Muscle layer of colon (tissue), 2 donors: ENCODE results near the gene VIL1.
A peak's percentile ranks its signal among the peaks of the same experiment; 100 is the strongest.

Experiments used
- H3K27ac ChIP-seq: one replicate; pipeline ENCODE4 v1.7.0; 2013; ENCODE audit warnings: low read depth, mild to moderate bottlenecking, low read length, moderate library complexity
- H3K27me3 ChIP-seq, 2 donors: one replicate each; pipeline ENCODE4 v1.7.0; 2013; ENCODE audit warnings: low read length in 2 of 2, mild to moderate bottlenecking in 2 of 2; ENCODE audit not compliant: insufficient read depth in 2 of 2, control insufficient read depth in 1 of 2
- H3K36me3 ChIP-seq: one replicate; pipeline ENCODE4 v1.7.0; 2013; ENCODE audit warnings: mild to moderate bottlenecking, low read length; ENCODE audit not compliant: insufficient read depth
- H3K4me1 ChIP-seq: one replicate; pipeline ENCODE4 v1.7.0; 2013; ENCODE audit warnings: mild to moderate bottlenecking, low read length; ENCODE audit not compliant: insufficient read depth
- H3K4me3 ChIP-seq, 2 donors: one replicate each; pipeline ENCODE4 v1.7.0; 2013; ENCODE audit warnings: low read length in 2 of 2, low read depth in 1 of 2, mild to moderate bottlenecking in 1 of 2, moderate library complexity in 1 of 2
- H3K9ac ChIP-seq: one replicate; pipeline ENCODE4 v1.7.0; 2013; ENCODE audit warnings: low read length
- H3K9me3 ChIP-seq: one replicate; pipeline ENCODE4 v1.7.0; 2013; ENCODE audit warnings: mild to moderate bottlenecking, low read length
- donor health status: abdominal sarcoma.
- donor health status: Adenocarcinoma of cecum.

The VIL1 gene

GRCh38 chr2:218418717-218419458 is at the start of gene VIL1:
Gene VIL1, plus strand, starts transcription at chr2:218419123. Its CDS starts 4,656 bp downstream, at chr2:218423779.
- H3K4me3 ChIP-seq = no peak within 1 kb of the TSS
- H3K9me3 ChIP-seq = no peaks in the 10 kb centered on the region
- H3K36me3 ChIP-seq = no peaks in the 10 kb centered on the region
- no peaks in the 10 kb centered on the region for H3K4me1 ChIP-seq
- no peak within 1 kb of the TSS for H3K27ac ChIP-seq
- H3K9ac ChIP-seq = no peak within 1 kb of the TSS
- H3K27me3 ChIP-seq = no peaks in the 10 kb centered on the region

DNA sequence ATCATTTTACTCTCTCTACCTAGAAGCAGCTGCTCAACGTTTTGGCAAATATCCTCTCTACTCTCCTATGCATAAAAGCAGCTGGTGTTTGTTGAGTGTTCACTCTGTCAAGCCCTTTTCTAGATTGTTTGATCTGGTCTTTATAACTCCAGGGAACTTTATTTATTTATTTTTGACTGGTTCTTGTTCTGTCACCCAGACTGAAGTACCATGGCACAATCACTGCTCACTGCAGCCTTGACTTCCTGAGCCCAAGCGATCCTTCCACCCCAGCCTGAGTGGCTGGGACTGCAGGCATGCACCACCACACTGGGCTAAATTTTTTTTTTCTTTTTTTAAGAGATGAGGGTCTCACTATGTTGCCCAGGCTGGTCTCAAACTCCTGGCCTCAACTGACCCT is 49.6 kb upstream of the VIL1 start:
- Histone ChIP-seq H3K4me3 (peak overlapping the region in 1 of 2 donors; percentile 38), H3K27me3 (no peaks in the 10 kb centered on the region), H3K36me3 (no peaks in the 10 kb centered on the region), H3K9ac (no peak overlapping the region), H3K9me3 (no peaks in the 10 kb centered on the region), H3K27ac (peak overlapping the region; percentile 62), H3K4me1 (peaks cover 18% of the 10 kb centered on the region)

DNA sequence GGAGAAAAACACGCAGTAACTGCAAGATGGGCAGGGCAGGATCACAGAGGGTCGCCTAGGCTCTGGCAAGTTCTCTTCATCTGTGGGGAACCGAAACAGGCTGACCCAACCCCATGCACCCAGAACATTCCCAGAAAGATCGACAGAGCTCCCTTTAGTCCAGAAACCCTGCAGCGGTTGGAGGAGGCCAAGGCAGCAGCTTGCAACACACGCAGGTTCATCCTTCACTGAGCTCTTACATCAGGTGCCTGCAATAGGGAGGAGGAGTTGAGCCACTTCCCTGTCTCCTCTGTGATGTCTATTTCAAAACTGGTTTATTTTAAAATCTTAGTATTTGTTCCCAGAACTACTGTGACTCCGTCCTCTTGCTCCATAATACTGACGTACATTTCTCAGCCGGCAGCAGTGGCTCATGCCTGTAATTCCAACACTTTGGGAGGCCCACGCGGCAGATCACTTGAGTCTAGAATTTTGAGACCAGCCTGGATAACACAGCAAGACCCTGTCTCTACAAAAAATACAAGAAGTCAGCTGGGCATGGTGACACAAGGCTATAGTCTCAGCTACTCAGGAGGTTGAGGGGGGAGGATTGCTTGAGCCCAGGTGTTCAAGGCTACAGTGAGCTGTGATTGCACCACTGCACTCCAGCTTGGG is 48.4 kb upstream of the VIL1 start:
- no peak overlapping the region for H3K27ac ChIP-seq
- H3K27me3 ChIP-seq = no peaks in the 10 kb centered on the region
- no peaks in the 10 kb centered on the region for H3K36me3 ChIP-seq
- H3K9ac ChIP-seq = no peak overlapping the region
- peaks cover 18% of the 10 kb centered on the region for H3K4me1 ChIP-seq
- H3K4me3 ChIP-seq = no peak overlapping the region
- H3K9me3 ChIP-seq = no peaks in the 10 kb centered on the region

DNA sequence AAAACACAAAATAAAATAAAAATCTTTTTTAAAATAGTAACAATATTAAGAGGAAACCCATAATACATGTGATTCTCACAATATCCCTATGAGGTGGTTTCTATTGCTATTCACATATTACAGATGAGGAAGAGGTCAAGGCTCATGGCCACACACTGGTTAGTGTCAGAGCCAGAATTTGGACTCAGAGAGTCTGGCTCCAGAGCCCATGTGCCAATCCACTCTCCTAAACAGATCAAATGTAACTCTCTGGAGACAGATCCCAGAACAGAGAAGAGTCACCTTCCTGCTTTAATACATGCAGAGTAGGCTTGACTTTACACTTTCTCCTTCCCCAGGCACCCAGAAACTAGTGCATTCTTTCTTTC is 47.0 kb upstream of the VIL1 start:
- Histone ChIP-seq H3K4me3 (no peak overlapping the region), H3K27ac (no peak overlapping the region), H3K4me1 (peaks cover 18% of the 10 kb centered on the region), H3K9me3 (no peaks in the 10 kb centered on the region), H3K36me3 (no peaks in the 10 kb centered on the region), H3K9ac (no peak overlapping the region), H3K27me3 (no peaks in the 10 kb centered on the region)

DNA sequence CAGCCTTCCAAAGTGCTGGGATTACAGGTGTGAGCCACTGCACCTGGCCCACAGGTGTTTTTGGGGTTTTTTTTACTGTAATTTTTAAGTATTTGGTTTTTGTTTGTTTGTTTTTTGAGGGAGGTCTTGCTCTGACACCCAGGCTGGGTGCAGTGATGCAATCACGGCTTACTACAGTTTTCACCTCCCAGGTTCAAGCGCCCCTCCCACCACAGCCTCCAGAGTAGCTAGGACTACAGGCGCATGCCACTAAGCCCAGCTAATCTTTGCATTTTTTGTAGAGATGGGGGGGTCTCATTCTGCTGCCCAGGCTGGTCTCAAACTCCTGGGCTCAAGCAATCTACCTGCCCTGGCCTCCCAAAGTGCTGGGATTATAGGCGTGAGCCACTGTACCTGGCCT is 44.1 kb upstream of the VIL1 start:
- Histone ChIP-seq H3K36me3 (no peaks in the 10 kb centered on the region), H3K9ac (no peak overlapping the region), H3K9me3 (no peaks in the 10 kb centered on the region), H3K27ac (no peak overlapping the region), H3K27me3 (no peaks in the 10 kb centered on the region), H3K4me1 (peaks cover 4% of the 10 kb centered on the region), H3K4me3 (no peak overlapping the region)

- no peaks in the 10 kb centered on the region for H3K27me3 ChIP-seq
- H3K9ac ChIP-seq = no peak overlapping the region
- H3K4me1 ChIP-seq = no peaks in the 10 kb centered on the region
- H3K4me3 ChIP-seq = no peak overlapping the region
- no peak overlapping the region for H3K27ac ChIP-seq
- H3K36me3 ChIP-seq = no peaks in the 10 kb centered on the region
- H3K9me3 ChIP-seq = no peaks in the 10 kb centered on the region
Observed at GRCh38 chr2:218375212-218375611, 43.7 kb upstream of the VIL1 start.

- Histone ChIP-seq H3K27me3 (no peaks in the 10 kb centered on the region), H3K27ac (no peak overlapping the region), H3K9ac (no peak overlapping the region), H3K9me3 (no peaks in the 10 kb centered on the region), H3K36me3 (no peaks in the 10 kb centered on the region), H3K4me1 (no peaks in the 10 kb centered on the region), H3K4me3 (no peak overlapping the region)
Observed at GRCh38 chr2:218378053-218378452, 40.9 kb upstream of the VIL1 start.

DNA sequence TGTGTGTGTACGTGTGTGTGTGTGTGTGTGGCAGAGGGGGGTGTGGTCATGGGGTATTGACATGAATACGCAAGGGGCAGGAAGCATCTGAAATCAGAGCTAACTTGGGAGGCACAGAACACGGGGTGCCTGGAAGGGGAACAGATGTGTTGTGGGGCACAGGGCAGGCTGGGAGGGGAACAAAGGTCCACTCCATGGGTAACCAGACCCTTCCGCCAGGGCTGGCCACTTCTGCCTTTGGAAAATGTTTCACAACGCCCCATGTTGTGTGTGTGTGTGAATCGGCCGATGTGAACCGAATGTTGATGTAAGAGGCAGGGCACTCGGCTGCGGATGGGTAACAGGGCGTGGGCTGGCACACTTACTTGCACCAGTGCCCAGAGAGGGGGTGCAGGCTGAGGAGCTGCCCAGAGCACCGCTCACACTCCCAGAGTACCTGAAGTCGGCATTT is 37.0 kb upstream of the VIL1 start, which contains the start of gene SLC11A1:
SLC11A1 (plus strand) TSS at position 358 of the 451 bp plus-strand sequence. CDS start 96 bp downstream, outside the sequence.
- H3K36me3 ChIP-seq = no peaks in the 10 kb centered on the region
- H3K27ac ChIP-seq = no peak within 1 kb of the TSS
- no peak within 1 kb of the TSS for H3K4me3 ChIP-seq
- H3K9me3 ChIP-seq = no peaks in the 10 kb centered on the region
- H3K27me3 ChIP-seq = no peaks in the 10 kb centered on the region
- H3K9ac ChIP-seq = no peak within 1 kb of the TSS
- no peaks in the 10 kb centered on the region for H3K4me1 ChIP-seq

GRCh38 chr2:218382785-218383184 is 36.1 kb upstream of the VIL1 start:
- no peak overlapping the region for H3K9ac ChIP-seq
- H3K4me1 ChIP-seq = peaks cover 7% of the 10 kb centered on the region
- H3K27ac ChIP-seq = no peak overlapping the region
- no peaks in the 10 kb centered on the region for H3K27me3 ChIP-seq
- no peaks in the 10 kb centered on the region for H3K9me3 ChIP-seq
- no peak overlapping the region for H3K4me3 ChIP-seq
- no peaks in the 10 kb centered on the region for H3K36me3 ChIP-seq

GRCh38 chr2:218383892-218384519 is 34.9 kb upstream of the VIL1 start:
- H3K4me1 ChIP-seq = peaks cover 7% of the 10 kb centered on the region
- H3K27me3 ChIP-seq = no peaks in the 10 kb centered on the region
- H3K36me3 ChIP-seq = no peaks in the 10 kb centered on the region
- no peaks in the 10 kb centered on the region for H3K9me3 ChIP-seq
- no peak overlapping the region for H3K9ac ChIP-seq
- H3K27ac ChIP-seq = no peak overlapping the region
- H3K4me3 ChIP-seq = no peak overlapping the region

- Histone ChIP-seq H3K27ac (no peak overlapping the region), H3K36me3 (no peaks in the 10 kb centered on the region), H3K27me3 (no peaks in the 10 kb centered on the region), H3K9me3 (no peaks in the 10 kb centered on the region), H3K4me3 (no peak overlapping the region), H3K4me1 (peaks cover 7% of the 10 kb centered on the region), H3K9ac (no peak overlapping the region)
Observed at GRCh38 chr2:218384975-218385374, 33.9 kb upstream of the VIL1 start.
